GM12875 (cell line): ENCODE data around the gene HTT.
"Not testable (repeated sequence)": the region's sequence is repeated elsewhere in the genome, so short reads cannot be mapped to it uniquely, and the experiment has no call there.

Source experiments
- H3K4me3 ChIP-seq: one replicate; pipeline ENCODE4 v1.5.1; 2011; ENCODE audit warnings: low read depth, low read length, control low read depth
- CTCF ChIP-seq: IDR thresholded peaks from 2 replicates; pipeline ENCODE4 v1.5.1; 2011; ENCODE audit warnings: low read depth, mild to moderate bottlenecking, control low read depth, inconsistent platforms, low read length, moderate library complexity, borderline replicate concordance; ENCODE audit not compliant: insufficient read depth

HTT gene

DNA sequence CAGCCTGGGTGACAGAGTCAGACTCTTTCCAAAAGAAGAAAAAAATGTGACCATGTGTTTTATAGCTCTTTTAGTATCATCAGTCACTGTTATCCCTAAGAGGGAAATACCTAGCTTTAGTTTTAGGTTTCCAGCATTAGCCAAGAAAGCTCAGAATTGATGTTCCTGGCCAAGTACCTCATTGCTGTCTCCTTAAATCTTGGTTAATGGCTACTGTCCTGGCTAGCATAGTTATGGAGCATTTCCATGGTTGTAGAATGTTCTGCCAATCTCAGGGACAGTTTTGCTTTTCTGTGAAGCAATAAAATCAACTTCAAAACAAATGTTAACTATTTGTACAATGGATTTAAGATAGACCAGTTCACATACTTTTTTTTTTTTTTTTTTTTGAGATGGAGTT lies 74.4 kb downstream of the HTT start:
- H3K4me3 ChIP-seq, result no peak overlapping the region
- TF ChIP-seq CTCF, result no peak

DNA sequence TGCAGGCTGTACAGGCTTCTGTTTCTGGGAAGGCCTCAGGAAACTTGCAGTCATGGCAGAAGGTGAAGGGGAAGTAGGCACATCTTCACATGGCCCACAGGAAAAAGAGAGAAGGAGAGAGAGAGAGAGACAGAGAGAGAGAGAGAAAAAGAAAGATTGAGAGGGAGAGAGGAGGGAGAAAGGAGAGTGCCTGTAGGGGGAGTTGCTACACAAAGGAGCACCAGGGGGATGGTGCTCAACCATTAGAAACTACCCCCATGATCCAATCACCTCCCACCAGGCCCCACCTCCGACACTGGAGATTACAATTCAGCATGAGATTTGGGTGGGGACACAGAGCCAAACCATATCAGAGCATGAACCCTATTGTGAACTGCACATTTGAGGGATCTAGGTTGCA lies 76.8 kb downstream of the HTT start:
- H3K4me3 ChIP-seq, result not testable (repeated sequence)

DNA sequence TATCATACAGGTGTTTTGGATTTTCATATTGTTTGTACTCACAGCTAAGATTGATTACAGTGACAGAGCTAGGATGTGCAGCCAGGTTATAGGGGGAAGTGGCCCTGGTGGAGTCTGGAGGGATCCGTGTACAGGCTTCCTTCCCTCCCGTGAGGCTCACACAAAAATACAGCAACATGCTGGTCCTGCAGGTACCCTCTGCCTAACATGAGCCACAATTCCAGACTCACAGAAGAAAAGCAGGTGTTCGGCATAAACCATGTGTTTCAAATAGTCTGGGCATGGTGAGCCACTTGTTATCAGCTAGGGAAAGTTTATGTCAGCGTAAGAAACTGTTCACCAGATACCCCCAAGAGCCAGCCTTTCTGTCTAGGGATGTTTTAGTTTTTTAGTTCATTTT lies 82.9 kb downstream of the HTT start:
- H3K4me3 ChIP-seq, result no peak overlapping the region
- TF ChIP-seq CTCF, result no peak

GRCh38 chr4:3158841-3159240 lies 84.4 kb downstream of the HTT start:
- H3K4me3 ChIP-seq, result no peak overlapping the region
- no peak for TF ChIP-seq CTCF

GRCh38 chr4:3160438-3160837 lies 86.0 kb downstream of the HTT start:
- no peak overlapping the region for H3K4me3 ChIP-seq
- TF ChIP-seq CTCF, result no peak

GRCh38 chr4:3161044-3161443 lies 86.6 kb downstream of the HTT start:
- H3K4me3 ChIP-seq, result not testable (repeated sequence)

DNA sequence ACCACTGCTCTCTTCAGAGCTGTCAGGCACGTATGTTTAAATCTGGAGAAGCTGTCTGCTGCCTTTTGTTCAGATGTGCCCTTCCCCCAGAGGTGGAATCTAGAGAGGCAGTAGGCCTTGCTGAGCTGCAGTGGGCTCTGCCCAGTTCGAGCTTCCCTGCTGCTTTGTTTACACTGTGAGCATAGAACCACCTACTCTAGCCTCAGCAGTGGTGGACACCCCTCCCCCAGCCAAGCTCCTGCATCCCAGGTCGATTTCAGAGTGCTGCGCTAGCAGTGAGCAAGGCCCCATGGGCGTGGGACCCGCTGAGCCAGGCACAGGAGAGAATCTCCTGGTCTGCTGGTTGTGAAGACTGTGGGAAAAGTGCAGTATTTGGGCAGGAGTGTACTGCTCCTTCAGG lies 92.0 kb downstream of the HTT start:
- H3K4me3 ChIP-seq, result not testable (repeated sequence)

- H3K4me3 ChIP-seq, result no peak overlapping the region
Measured at GRCh38 chr4:3168029-3168428, 93.5 kb downstream of the HTT start.

More at GRCh38 chr4:3168029-3168428, 93.5 kb downstream of the HTT start:
- no peak for TF ChIP-seq CTCF
